ENCODE results near the gene CAMSAP2. TPM values are rescaled to one million over a fixed set of nuclear protein-coding genes. Genes with fewer than 3 reads are reported as not detected.
"Not testable (repeated sequence)": the region's sequence is repeated elsewhere in the genome, so short reads cannot be mapped to it uniquely, and the experiment has no call there.

The CAMSAP2 gene
- polyA plus RNA-seq, 12 donors = 17.9 to 36.7 (median 24.8) TPM; not detected in 1

- DNase-seq = no peak
These were observed 924 bp upstream of the CAMSAP2 start for GRCh38 chr1:200737647-200738291.

DNA sequence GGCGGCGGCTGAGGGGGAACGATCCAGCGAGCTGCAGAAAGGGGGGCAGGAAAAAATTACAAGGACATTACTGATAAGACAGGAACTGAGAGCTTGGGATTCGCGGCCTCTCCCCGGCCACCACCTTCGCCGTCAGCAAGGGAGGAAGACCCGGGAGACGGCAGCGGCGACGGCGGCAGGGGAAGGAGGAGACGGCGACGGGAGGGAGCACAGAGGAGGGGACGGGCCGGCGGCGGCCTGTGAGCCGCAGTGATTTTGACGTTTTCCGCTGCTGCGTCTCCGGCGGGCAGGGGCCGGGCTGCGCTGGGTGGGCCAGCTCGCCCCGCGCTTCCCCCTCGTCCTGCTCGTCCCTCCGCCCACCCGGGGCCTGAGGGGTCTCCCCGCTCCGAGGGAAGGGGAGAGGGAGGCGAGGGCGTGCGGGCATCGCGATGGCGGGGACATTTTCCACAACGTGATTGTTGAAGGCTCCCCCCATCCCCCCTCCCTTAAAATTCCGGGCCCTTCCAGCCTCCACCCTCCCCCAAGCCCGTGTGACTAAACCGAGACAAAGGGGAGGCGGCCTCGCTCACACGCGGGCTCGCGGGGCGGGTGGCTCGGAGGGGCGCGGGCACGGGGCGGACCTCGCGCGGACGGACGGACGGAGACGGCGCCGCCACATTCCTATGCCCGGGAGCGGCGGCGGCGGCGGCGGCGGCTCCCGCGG is 407 bp downstream of the CAMSAP2 start:
- DNase-seq = peak; percentile 82

- peak; percentile 47 for DNase-seq
These were observed 1.2 kb downstream of the CAMSAP2 start for GRCh38 chr1:200739702-200740570.

DNA sequence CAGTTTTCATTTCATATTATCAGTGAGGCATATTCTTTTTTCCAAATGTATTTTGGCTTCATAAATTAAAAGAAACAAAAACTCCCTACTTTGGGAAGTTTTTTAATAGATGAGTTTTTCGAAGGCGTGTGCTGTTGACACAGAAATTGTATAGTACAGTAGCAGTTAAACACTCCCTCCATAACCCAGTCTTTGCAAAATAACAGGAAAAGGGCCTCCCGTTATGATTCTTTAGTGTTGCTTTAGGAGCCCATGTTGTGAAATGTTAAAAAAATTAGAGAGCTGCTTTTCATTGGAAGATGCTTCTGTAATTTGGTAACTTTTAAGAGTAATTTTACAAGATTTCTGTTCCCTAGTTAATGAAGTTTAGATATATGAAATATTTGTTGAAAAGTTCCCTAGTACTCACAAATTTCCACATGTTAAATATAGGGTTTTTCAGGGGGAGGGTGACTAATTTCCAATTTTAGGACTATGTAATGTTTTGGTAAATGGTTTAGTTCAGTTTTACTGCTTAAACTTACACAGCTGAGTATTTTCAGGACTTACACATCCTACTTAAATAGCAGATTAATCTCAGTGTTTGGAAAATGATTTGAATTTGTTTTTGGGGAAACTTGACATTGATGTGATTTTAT is 2.0 kb downstream of the CAMSAP2 start:
- DNase-seq = no peak

- DNase-seq = no peak
These were observed 3.0 kb downstream of the CAMSAP2 start for GRCh38 chr1:200741551-200742207.

DNA sequence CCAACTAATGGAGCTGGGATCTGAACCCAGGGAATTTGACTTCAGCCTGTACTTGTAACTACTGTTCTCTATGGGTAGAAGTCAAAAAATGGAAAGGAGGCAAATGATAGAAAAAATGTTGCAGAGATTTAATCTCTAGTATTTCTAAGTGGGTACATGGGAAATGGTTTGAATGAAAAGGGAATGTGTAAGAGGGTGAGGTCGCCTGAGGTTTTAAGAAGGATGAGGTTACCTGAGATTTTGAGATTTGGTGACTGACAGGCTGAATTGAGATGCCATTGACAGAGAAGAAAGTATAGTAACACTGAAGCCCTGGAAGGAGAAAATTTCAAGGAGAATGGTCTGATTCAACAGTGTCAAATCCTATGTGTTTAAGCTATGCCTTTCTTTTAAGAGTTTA is 5.5 kb downstream of the CAMSAP2 start:
- no peak for DNase-seq

DNA sequence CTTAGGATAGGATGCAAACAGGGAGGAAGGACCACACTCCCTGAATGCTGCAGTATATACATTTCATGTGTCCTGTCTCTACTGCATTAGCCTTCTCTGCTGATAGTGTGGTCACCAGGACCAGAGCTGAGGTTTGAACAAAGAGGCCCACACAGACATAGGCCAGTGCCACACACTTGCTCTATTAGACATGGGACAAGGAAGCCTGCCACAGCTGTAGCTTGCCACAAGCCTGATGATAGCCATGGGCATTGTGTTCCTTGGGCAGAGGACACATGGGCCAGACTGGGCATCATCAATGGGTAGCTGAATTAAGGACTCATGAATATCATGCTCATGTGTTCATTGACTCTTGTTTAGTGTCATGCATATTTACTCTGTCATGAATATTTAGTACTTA is 10.4 kb downstream of the CAMSAP2 start:
- DNase-seq = no peak

DNA sequence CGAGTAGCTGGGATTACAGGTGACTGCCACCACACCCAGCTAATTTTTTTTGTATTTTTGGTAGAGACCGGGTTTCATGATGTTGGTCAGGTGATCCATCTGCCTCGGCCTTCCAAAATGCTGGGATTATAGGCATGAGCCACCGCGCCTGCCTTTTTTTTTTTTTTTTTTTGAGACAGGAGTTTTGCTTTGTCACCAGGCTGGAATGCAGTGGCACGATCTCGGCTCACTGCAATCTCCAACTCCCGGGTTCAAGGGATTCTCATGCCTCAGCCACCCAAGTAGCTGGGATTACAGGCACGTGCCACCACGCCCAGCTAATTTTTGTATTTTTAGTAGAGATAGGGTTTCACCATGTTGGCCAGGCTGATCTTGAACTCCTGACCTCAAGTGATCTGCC is 12.1 kb downstream of the CAMSAP2 start:
- not testable (repeated sequence) for DNase-seq

DNA sequence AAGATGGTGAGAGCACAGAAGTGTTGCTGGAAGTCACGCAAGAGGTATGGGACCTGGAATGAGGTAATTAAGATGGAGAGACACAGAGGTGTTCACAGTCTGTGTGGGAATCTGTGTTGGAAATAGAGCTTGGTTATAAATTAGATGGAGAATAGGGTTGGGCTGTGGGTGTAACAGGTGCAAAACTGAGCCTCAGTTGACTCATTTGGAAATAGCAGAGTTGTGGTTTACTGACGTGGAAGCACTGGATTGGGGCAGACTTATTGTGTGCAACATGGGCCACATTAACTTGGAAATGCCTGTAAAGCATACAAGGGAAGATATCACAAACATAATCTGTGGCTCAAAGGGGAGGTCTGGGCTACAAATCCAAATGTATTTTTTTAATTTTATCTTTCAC is 13.0 kb downstream of the CAMSAP2 start:
- DNase-seq = no peak

DNA sequence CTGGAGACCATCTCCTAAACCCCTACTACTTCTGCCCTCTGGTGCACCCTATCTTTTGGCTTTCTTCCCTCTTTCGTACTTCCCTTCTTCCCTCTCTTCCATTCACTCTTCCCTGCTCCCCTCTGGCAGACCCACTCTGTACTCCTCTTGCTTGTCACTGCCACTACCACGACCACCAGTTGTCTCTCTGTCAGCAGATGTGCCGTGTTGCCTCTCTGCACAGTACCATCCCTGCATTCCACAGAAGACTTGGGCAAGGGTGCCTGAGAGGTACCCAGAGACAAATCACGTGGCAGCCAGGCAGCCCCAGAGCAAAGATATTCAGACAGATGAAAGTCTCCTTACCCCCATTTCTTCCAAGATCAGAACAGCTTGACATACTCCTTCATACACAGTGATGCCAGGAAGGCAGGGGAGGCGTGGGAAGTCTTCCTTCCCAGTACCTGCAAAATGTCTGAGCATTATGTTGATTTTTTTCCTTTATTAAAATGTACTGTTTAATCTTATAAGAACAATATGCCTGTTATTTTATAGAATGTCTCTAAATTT is 15.0 kb downstream of the CAMSAP2 start:
- no peak for DNase-seq

DNA sequence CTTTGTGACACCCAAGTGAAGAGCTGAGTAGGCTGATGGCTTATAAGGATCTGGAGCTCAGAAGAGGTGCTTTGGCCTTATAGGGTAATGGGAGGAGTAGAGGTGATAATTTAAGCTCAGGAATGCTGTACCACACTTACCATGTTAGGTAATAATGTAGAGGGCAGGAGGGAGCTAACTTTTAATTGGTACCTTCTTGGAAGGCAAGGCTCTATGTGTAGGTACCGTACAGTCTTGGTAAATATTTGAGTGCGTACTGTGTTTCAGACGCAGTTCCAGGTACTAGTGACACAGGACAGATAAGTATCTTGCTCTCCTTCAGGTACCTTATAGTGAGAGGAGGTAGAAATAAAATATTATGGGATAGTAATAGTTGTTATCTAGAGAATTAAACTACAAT is 16.8 kb downstream of the CAMSAP2 start:
- DNase-seq = no peak

DNA sequence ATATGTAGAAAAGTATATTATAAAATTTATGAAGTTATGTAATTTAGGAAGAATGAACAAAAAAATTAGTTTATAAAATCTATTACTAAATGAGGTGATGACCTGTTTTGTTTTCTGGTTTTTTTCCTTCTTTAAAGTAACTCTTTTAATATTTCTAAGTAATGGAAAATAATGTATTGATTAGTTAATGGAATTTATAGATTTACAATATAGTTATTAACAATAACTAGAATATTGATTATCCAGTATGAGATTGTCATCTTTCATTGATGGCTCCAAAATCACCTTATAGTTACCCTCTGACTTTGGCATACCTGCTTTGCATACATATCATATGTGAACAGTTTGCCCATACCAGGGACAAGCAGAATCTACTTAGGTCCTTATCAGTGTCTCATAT is 23.4 kb downstream of the CAMSAP2 start:
- DNase-seq = no peak

GRCh38 chr1:200767321-200767720 is 28.6 kb downstream of the CAMSAP2 start:
- peak; percentile 39 for DNase-seq

- no peak for DNase-seq
These were observed 33.2 kb downstream of the CAMSAP2 start for GRCh38 chr1:200771625-200772555.

- no peak for DNase-seq
These were observed 35.6 kb downstream of the CAMSAP2 start for GRCh38 chr1:200774311-200774710.

GRCh38 chr1:200774735-200775444 is 36.2 kb downstream of the CAMSAP2 start:
- DNase-seq = no peak

DNA sequence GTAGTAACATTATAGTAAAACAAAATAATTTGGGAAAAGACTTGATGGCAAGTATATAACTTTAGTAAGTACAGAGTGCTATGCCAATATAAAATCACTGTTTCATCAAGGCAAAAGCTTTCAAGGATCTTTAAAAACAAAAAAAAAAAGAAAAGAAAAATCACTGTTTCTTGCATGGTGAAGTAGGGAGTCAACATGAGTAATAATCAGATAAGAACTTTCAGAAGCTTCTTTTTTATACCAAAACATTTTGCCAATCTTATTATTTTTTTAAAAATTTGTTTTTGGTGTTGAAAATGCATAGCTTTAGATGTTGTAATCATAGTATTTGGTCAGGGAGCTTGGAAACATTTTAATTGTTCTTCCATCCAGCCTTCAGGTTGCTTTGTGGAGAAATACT is 37.2 kb downstream of the CAMSAP2 start:
- no peak for DNase-seq

DNA sequence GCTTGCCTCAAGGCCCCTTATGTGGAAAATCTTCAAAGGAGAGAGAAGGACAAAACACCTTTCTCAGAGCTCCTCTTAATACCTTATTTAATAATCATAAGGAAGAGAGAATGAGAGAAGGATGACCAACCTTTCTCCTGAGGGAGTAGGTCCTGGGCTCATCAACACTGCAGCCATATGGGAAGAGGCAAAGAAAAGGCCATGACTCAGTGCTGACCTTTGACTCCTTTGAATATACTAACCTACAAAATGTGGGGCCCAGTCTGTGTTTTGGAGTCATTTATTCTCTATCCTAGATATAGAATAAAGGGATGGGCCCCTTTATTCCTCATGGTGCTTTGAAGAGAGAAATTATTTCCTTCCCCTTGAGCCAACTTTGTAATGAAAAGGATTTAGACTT is 38.3 kb downstream of the CAMSAP2 start:
- DNase-seq = no peak

DNA sequence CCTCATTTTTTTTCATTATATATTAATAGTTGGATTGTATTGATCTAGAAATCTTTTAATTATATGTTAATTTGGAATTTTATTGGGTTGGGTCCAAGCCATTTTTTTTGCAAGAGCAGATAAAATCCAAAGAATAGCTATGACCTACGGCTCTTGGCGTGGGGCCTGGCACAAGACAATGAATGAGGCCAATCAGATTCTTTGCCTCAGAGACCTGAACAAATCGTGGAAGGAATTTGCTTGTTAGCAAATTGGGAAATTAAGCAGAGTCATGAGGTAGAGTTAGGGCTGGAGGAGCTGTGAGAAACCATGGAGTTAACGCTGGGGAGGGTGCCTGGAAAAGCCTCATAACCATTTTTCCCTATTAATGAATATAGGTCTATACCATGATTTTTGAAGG is 40.1 kb downstream of the CAMSAP2 start:
- no peak for DNase-seq

DNA sequence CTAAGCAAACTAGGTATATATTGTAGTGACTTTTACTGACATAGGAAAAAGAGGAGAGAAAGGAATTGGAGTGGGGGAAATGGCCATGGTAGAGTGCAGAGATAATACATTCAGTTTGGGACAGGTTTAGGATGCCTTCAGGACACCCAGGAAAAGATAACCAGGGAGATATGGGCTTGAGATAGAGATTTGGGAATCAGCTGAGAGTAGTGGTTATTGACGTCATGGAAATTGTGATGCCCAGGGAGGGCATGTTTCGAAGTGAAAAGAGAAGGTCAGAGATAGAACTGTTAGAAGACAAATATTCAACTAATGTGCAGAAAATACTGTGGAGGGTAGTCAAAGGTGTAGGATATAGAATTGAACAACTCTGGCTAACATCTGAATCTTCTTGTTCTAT is 40.6 kb downstream of the CAMSAP2 start:
- DNase-seq = no peak
